ENCODE measurements around the gene DGKD.

DGKD gene

DNA sequence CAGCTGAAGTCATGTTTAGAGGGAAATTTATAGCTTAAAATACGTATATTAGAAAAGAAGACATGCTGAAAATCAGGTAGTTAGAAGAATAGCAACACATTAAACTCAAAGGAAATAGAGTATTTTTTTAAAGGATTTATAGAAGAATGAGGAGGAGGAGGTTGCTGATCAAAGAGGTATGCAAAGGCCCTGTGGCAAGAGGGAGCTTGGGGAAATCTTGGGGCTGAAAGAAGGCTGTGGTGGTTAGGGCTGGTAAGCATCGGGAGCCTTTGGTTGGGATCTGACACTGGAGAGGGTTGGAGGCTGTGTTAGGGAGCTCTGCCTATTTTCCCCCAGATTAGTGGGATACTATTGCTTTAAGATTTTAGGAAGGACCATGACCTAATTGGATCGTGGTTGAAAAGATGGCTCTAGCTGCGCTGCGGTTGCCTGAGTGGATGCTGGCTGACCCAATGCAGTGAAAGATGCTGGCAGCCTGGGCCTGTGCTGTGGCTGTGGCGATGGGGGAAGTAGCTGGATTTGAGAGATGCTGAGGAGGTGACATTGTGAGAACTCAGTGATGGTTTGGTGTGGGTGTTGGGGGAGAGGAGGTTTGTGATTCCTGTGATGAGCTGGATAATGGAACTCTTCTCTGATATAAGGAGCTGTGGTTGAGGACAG, 11.7 kb downstream of the DGKD start:
- no peak overlapping the region for H3K4ac ChIP-seq (ENCODE audit: low read depth, low read length)
- H3K23ac ChIP-seq (ENCODE audit: low read length), result no peak overlapping the region
- H3K79me1 ChIP-seq (ENCODE audit: low read length), result peaks cover 1% of the 10 kb centered on the region
- no peaks in the 10 kb centered on the region for H3K27me3 ChIP-seq (ENCODE audit: insufficient read depth, low read length, poor library complexity)
- H2BK5ac ChIP-seq (ENCODE audit: low read length), result no peak overlapping the region
- H3K4me1 ChIP-seq (ENCODE audit: control insufficient read depth, low read depth, low read length), result no peaks in the 10 kb centered on the region
- H4K5ac ChIP-seq (ENCODE audit: low read length), result no peak overlapping the region
- no peaks in the 10 kb centered on the region for H3K36me3 ChIP-seq (ENCODE audit: control insufficient read depth, insufficient read depth, low read length)
- H3K79me2 ChIP-seq (ENCODE audit: control insufficient read depth, insufficient read depth, low read length), result no peaks in the 10 kb centered on the region
- no peak overlapping the region for H4K8ac ChIP-seq (ENCODE audit: low read depth, low read length)
- no peak overlapping the region for H3K9ac ChIP-seq (ENCODE audit: low read length)
- H3K56ac ChIP-seq (ENCODE audit: low read length), result no peak overlapping the region
- H2BK15ac ChIP-seq (replicated peaks; ENCODE audit: low read depth), result no peak overlapping the region
- DNase-seq, result no peak
- no peak overlapping the region for H2AK5ac ChIP-seq (ENCODE audit: low read length)
- no peak overlapping the region for H3K4me3 ChIP-seq (ENCODE audit: low read length)
- no peak overlapping the region for H3K4me2 ChIP-seq (ENCODE audit: low read length)
- no peak overlapping the region for H2BK120ac ChIP-seq (ENCODE audit: low read depth, low read length)
- no peak overlapping the region for H3K27ac ChIP-seq (ENCODE audit: low read depth, low read length)
- no CpG with 5 or more reads among the region's 6 CpGs for whole genome bisulfite sequencing (ENCODE audit: extremely low coverage, insufficient coverage, low lambda C conversion rate)
- H3K18ac ChIP-seq (ENCODE audit: low read length), result no peak overlapping the region

DNA sequence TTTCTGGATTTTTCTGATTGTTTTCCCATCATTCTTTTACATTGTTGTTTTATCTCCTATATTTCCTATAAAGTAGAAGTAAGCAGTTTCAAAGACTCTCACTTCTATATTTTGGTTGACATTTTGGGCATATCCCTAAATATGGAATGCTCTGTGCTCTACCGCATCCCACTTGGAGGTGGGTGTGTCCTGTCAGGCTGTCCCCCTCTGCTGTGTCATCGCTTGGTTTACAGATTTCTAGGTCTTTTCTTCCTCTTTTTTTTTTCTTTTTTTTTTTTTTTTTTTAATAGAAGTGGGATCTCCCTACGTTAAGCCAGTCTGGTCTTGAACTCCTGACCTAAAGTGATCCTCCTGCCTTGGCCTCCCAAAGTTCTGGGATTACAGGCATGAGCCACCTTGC, 13.3 kb downstream of the DGKD start:
- Histone ChIP-seq H3K18ac (ENCODE audit: low read length) (no peak overlapping the region), H3K27me3 (ENCODE audit: insufficient read depth, low read length, poor library complexity) (no peaks in the 10 kb centered on the region), H2BK120ac (ENCODE audit: low read depth, low read length) (no peak overlapping the region), H3K4me1 (ENCODE audit: control insufficient read depth, low read depth, low read length) (no peaks in the 10 kb centered on the region), H4K5ac (ENCODE audit: low read length) (no peak overlapping the region), H2BK15ac (replicated peaks; ENCODE audit: low read depth) (no peak overlapping the region), H3K4ac (ENCODE audit: low read depth, low read length) (no peak overlapping the region), H2AK5ac (ENCODE audit: low read length) (no peak overlapping the region), H3K36me3 (ENCODE audit: control insufficient read depth, insufficient read depth, low read length) (no peaks in the 10 kb centered on the region), H3K56ac (ENCODE audit: low read length) (no peak overlapping the region), H3K9ac (ENCODE audit: low read length) (no peak overlapping the region), H3K27ac (ENCODE audit: low read depth, low read length) (no peak overlapping the region), H4K8ac (ENCODE audit: low read depth, low read length) (no peak overlapping the region), H2BK5ac (ENCODE audit: low read length) (no peak overlapping the region), H3K4me3 (ENCODE audit: low read length) (no peak overlapping the region), H3K79me2 (ENCODE audit: control insufficient read depth, insufficient read depth, low read length) (no peaks in the 10 kb centered on the region), H3K4me2 (ENCODE audit: low read length) (no peak overlapping the region), H3K79me1 (ENCODE audit: low read length) (peaks cover 1% of the 10 kb centered on the region), H3K23ac (ENCODE audit: low read length) (no peak overlapping the region)
- whole genome bisulfite sequencing (ENCODE audit: extremely low coverage, insufficient coverage, low lambda C conversion rate), result no CpG with 5 or more reads among the region's 3 CpGs
- DNase-seq, result no peak

DNA sequence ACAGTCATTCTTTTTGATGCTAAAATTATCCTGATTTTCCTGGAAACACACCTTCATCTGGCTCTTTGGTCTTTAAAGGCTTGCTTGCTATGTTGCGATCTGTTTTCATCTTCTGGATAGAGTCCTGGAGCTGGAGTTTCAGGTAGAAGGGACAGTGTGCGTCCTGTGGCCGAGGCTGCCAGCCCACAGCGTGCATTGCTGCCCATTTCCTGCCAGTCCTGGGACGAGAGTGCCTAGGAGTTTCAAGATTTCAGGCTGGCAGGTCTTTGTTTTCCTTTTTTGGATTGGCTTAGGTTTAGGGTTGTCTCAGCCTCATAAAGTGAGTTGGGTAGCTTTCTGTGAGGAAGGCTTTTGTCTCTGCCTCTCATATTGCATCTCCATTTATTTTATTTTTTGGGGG, 14.5 kb downstream of the DGKD start:
- H3K79me1 ChIP-seq (ENCODE audit: low read length), result peaks cover 1% of the 10 kb centered on the region
- H2BK15ac ChIP-seq (replicated peaks; ENCODE audit: low read depth), result no peak overlapping the region
- no peak overlapping the region for H3K9ac ChIP-seq (ENCODE audit: low read length)
- H3K4me3 ChIP-seq (ENCODE audit: low read length), result no peak overlapping the region
- no peak overlapping the region for H3K56ac ChIP-seq (ENCODE audit: low read length)
- no peak overlapping the region for H3K27ac ChIP-seq (ENCODE audit: low read depth, low read length)
- WGBS (ENCODE audit: extremely low coverage, insufficient coverage, low lambda C conversion rate), result no CpG with 5 or more reads among the region's 5 CpGs
- H3K4me2 ChIP-seq (ENCODE audit: low read length), result no peak overlapping the region
- H2BK5ac ChIP-seq (ENCODE audit: low read length), result no peak overlapping the region
- H2AK5ac ChIP-seq (ENCODE audit: low read length), result no peak overlapping the region
- no peaks in the 10 kb centered on the region for H3K27me3 ChIP-seq (ENCODE audit: insufficient read depth, low read length, poor library complexity)
- H3K4ac ChIP-seq (ENCODE audit: low read depth, low read length), result no peak overlapping the region
- H4K5ac ChIP-seq (ENCODE audit: low read length), result no peak overlapping the region
- no peaks in the 10 kb centered on the region for H3K79me2 ChIP-seq (ENCODE audit: control insufficient read depth, insufficient read depth, low read length)
- no peak overlapping the region for H2BK120ac ChIP-seq (ENCODE audit: low read depth, low read length)
- H3K18ac ChIP-seq (ENCODE audit: low read length), result no peak overlapping the region
- no peak overlapping the region for H4K8ac ChIP-seq (ENCODE audit: low read depth, low read length)
- no peaks in the 10 kb centered on the region for H3K36me3 ChIP-seq (ENCODE audit: control insufficient read depth, insufficient read depth, low read length)
- no peak overlapping the region for H3K23ac ChIP-seq (ENCODE audit: low read length)
- H3K4me1 ChIP-seq (ENCODE audit: control insufficient read depth, low read depth, low read length), result no peaks in the 10 kb centered on the region
- DNase-seq, result no peak

DNA sequence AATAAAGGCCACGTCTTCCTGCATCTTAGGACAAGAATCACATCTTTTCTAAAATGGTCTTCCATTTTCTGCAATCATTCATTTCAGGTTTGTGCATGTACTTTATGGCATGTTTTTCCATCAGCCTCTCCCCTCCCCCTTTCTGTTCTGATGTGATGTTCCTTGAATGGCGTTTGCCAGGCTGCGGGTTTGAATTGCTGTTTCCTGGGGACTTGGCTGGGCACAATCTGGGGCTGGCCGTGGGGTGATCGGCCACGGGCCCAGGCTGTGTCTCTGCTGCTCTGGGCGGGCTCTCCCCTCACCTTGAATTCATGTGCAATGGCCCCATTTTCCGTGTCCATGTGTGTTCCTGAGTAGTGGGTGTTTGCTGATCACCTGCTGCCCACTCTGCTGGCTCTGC, 15.2 kb downstream of the DGKD start:
- no peak overlapping the region for H4K5ac ChIP-seq (ENCODE audit: low read length)
- no peaks in the 10 kb centered on the region for H3K79me2 ChIP-seq (ENCODE audit: control insufficient read depth, insufficient read depth, low read length)
- no peak overlapping the region for H3K56ac ChIP-seq (ENCODE audit: low read length)
- no peak overlapping the region for H2AK5ac ChIP-seq (ENCODE audit: low read length)
- WGBS (ENCODE audit: extremely low coverage, insufficient coverage, low lambda C conversion rate), result no CpG with 5 or more reads among the region's 8 CpGs
- no peak overlapping the region for H4K8ac ChIP-seq (ENCODE audit: low read depth, low read length)
- H3K4me3 ChIP-seq (ENCODE audit: low read length), result no peak overlapping the region
- H3K4me2 ChIP-seq (ENCODE audit: low read length), result no peak overlapping the region
- H2BK15ac ChIP-seq (replicated peaks; ENCODE audit: low read depth), result no peak overlapping the region
- H3K23ac ChIP-seq (ENCODE audit: low read length), result no peak overlapping the region
- no peak overlapping the region for H3K9ac ChIP-seq (ENCODE audit: low read length)
- H3K27me3 ChIP-seq (ENCODE audit: insufficient read depth, low read length, poor library complexity), result no peaks in the 10 kb centered on the region
- no peak overlapping the region for H3K18ac ChIP-seq (ENCODE audit: low read length)
- no peaks in the 10 kb centered on the region for H3K4me1 ChIP-seq (ENCODE audit: control insufficient read depth, low read depth, low read length)
- no peak overlapping the region for H2BK120ac ChIP-seq (ENCODE audit: low read depth, low read length)
- H3K36me3 ChIP-seq (ENCODE audit: control insufficient read depth, insufficient read depth, low read length), result no peaks in the 10 kb centered on the region
- H3K4ac ChIP-seq (ENCODE audit: low read depth, low read length), result no peak overlapping the region
- DNase-seq, result no peak
- no peak overlapping the region for H2BK5ac ChIP-seq (ENCODE audit: low read length)
- peaks cover 1% of the 10 kb centered on the region for H3K79me1 ChIP-seq (ENCODE audit: low read length)
- no peak overlapping the region for H3K27ac ChIP-seq (ENCODE audit: low read depth, low read length)

DNA sequence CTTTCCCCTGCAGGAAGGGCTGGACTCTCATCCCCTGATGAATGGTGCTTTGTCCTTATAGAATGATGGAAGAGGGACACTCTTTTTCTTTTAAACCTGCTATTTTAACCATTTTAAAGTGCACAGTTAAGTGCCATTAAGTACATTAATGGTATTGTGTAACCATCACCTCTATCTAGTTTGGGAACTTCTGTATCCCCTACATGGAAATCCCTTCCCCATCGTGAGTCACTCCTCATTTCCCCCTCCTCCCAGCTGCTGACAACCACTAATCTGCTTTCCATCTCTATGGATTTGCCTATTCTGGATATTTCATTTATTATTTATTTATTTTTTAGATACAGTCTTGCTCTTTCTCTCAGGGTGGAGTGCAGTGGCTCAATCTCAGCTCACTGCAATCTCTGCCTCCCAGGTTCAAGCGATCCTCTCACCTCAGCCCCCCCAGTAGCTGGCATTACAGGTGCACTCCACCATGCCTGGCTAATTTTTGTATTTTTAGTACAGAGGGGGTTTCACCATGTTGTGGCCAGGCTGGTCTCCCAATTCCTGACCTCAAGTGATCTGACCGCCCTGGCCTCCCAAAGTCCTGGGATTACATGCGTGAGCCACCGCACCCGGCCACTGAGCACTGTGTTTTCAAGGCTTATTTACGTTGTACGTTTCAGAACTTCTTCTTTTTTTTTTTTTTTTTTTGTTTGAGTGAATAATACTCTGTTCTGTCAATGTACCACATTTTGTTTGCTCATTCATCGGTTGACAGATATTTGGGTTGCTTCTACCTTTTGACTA, 15.8 kb downstream of the DGKD start:
- DNase-seq, result no peak
- no peak overlapping the region for H2BK15ac ChIP-seq (replicated peaks; ENCODE audit: low read depth)
- H3K56ac ChIP-seq (ENCODE audit: low read length), result no peak overlapping the region
- no CpG with 5 or more reads among the region's 9 CpGs for WGBS (ENCODE audit: extremely low coverage, insufficient coverage, low lambda C conversion rate)
- H3K27me3 ChIP-seq (ENCODE audit: insufficient read depth, low read length, poor library complexity), result no peaks in the 10 kb centered on the region
- H4K8ac ChIP-seq (ENCODE audit: low read depth, low read length), result no peak overlapping the region
- H2BK120ac ChIP-seq (ENCODE audit: low read depth, low read length), result no peak overlapping the region
- no peak overlapping the region for H3K23ac ChIP-seq (ENCODE audit: low read length)
- no peaks in the 10 kb centered on the region for H3K36me3 ChIP-seq (ENCODE audit: control insufficient read depth, insufficient read depth, low read length)
- H2AK5ac ChIP-seq (ENCODE audit: low read length), result no peak overlapping the region
- no peak overlapping the region for H3K9ac ChIP-seq (ENCODE audit: low read length)
- peaks cover 1% of the 10 kb centered on the region for H3K79me1 ChIP-seq (ENCODE audit: low read length)
- H3K27ac ChIP-seq (ENCODE audit: low read depth, low read length), result no peak overlapping the region
- H4K5ac ChIP-seq (ENCODE audit: low read length), result no peak overlapping the region
- no peak overlapping the region for H3K4me2 ChIP-seq (ENCODE audit: low read length)
- no peak overlapping the region for H3K4me3 ChIP-seq (ENCODE audit: low read length)
- H2BK5ac ChIP-seq (ENCODE audit: low read length), result no peak overlapping the region
- H3K79me2 ChIP-seq (ENCODE audit: control insufficient read depth, insufficient read depth, low read length), result no peaks in the 10 kb centered on the region
- no peak overlapping the region for H3K18ac ChIP-seq (ENCODE audit: low read length)
- no peak overlapping the region for H3K4ac ChIP-seq (ENCODE audit: low read depth, low read length)
- H3K4me1 ChIP-seq (ENCODE audit: control insufficient read depth, low read depth, low read length), result no peaks in the 10 kb centered on the region

Measured in mesendoderm (in vitro differentiated cells).